CD4-positive, alpha-beta T cell treated with Interferon alpha-2 for 1 hour (primary cell): ENCODE data around the gene ELP5.
"Not testable (repeated sequence)": the region's sequence is repeated elsewhere in the genome, so short reads cannot be mapped to it uniquely, and the experiment has no call there.

Source experiments
- DNase-seq, 2 donors: peaks; one replicate each; pipeline ENCODE4 v3.0.0-alpha.2; 2020 to 2022

The ELP5 gene

DNA sequence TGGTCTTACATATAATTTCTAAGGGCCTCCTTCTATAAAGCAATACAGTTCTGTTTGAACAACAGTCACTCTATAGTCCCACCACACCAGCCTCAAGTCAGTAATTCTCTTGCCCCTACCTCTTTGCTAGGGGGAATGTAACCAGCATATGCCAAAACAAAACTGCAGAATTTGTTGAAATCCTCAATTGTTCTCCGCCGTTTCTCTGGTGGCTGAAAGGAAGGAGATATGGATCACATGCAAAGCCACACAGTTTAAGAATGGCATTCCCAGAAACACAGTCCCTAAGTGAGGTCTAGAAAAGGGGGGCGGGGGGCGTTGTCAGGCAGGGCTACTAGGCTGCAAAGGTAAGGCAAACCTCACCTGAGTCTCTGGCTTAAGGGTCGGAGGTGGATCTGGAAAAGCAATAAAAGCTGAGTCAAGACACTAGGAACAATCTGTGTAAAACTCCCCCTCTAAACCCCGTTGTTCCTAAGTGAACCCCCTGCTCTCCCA lies 14.7 kb upstream of the ELP5 start:
- DNase-seq, result no peak

DNA sequence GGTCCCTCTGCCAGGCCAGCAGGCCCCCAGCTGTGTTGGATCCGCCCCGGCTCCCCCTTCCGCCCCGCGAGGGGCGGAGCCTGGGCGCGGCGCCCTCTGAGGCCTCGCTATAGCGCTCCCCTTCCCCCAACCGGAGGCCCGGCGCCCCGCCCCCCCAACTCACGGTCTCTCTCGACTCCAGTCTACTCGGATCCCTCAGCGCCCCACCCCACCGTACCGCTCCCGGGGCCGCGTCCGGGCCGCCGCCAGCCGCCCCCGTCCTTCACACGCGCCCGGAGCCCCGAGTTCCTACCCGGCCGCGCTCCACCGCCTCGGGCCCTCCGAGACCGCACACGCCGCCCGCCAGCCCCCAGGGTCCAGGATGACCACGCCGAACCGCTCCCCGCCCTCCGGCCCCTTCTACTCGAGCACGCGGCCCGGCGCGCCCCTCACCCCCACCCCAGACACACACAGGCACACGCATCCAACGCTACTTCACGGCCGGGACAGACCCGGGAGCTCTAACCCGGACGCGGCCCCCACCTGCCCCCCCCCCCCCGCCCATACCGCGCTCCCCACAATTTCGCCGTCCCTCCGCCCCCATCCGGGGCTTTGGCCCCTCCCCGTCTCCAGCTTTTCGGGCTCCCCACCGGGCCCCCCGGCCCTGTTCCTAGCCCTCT lies 14.1 kb upstream of the ELP5 start:
- DNase-seq, result peak; percentile 83 to 88

DNA sequence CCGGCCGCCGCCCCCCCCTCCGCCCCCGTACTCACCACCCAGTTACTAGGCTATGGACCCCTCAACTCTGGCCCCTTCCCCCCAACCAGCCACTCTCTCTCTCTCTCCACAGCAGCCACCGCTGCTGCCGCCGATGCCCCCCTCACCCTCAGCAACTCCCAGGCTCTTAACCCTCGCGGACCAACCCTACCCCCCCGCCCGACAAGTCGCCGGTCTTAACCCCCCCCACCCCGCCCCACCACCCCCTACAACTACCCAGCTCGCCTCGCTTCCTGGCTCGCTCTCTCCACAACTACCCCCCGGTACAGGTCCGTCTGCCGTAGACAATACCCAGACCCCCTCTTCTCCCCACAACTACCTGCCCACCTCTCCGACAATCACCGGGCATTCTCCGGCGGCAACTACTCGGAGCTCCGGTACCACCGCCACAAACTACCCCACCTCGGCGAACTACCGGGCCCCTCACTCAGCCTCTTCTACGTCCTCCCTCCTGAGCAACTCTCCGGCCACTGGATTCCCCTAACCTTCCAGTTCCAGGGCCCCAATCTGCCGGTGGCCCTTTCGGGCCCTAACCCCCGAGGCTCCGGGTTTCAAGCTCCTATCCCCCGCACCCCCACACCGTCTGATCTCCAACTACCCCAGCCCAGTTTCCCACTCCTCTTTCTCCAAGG lies 13.5 kb upstream of the ELP5 start:
- DNase-seq, result peak; percentile 45 to 53

DNA sequence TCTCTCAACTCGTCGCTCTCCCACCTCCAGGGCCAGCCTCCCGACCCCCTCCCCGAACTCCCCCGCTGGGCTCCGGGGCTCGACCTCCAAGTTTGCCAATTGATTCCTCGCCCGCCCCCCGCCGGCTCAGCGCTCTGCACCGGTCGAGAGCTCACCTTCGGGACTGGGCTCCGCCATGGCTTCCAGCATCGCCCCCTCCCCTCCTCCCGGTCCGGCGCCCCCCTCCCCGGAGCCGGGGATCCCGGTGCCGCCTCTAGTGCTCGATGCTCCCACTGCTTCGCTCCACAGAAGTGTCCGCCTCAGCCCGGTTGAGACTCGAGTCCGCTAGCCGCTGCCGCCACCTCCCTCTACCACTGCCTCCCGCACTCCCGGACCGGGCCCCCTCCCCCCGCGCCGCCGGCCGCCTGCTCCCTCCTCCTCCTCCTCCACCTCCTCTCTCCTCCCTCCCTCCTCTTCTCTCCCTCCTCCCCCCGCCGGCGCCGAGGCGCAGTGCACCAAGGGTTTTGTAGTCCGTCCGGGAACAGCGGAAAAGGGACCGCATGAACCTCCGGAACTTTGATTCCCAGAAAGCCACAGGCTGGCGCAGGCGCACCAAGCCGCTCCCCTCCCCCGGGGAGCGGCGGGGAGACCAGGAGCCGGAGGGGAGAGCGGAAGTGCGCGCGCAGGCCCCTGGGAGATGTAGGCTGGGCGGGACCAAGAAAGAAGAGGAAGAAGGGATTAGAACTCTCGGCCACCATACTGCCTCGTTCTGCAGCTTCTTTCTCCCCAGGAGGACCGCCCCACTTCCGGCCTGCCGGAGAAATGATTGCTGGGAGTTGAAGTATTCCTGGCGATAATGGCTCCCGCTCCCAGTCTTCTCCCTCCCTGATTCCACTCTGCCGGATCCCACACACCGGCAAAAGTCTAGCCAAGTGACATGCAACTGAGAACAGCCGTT lies 12.7 kb upstream of the ELP5 start, which contains the start of gene PHF23:
Gene PHF23 (minus strand): TSS at position 367 of the 937 bp plus-strand sequence. CDS start 178 bp downstream, at position 189.
- DNase-seq, result peak; percentile 99

DNA sequence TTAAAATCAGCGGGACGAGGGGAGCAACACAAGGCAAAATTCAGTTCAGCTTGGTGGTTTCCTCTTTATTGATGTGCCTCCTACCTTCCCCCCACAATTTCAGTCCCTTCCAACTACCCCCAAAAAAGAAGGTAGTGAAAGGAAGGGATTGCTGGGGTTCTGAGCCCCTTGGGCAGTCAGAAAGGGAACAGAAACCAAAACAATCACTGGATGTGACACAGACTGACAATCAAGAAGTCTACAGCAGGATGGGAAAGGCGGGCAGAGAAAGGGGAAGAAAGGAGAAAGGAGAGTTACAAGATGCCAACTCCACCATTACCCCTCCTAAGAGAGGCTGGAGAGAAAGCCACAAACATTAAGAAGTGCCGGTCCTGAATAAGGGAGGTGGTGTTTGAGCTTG lies 11.6 kb upstream of the ELP5 start:
- no peak for DNase-seq

DNA sequence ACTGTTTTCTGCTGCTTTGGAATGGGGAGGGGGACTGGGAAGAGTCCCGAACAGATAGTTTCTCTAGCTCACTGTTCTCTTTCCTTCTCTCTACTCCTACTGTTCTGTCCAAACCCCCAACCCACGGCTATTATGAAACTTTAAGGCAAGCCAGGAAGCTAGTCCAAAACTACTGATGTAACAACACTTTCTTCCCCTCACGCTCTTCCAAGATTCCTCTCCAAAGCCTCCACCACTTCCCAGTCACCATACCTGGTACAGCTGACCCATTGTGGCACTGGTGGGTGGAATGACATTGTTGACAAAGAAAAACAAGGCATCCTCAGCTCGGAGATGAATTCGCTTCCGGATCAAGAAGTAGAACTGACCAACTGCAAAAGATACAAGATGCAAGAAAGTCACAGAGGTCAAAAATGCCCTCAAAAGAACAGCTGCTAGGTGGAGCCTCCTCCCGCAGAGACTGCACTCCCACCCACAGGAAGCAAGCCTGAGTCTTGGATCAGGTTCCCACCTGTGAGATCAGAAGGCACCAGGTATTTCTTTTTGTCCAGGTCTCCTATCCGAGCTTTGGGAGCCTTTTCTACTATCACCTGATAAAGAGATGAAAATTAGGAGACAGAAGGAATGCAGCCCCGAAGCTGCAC lies 10.8 kb upstream of the ELP5 start:
- no peak for DNase-seq

DNA sequence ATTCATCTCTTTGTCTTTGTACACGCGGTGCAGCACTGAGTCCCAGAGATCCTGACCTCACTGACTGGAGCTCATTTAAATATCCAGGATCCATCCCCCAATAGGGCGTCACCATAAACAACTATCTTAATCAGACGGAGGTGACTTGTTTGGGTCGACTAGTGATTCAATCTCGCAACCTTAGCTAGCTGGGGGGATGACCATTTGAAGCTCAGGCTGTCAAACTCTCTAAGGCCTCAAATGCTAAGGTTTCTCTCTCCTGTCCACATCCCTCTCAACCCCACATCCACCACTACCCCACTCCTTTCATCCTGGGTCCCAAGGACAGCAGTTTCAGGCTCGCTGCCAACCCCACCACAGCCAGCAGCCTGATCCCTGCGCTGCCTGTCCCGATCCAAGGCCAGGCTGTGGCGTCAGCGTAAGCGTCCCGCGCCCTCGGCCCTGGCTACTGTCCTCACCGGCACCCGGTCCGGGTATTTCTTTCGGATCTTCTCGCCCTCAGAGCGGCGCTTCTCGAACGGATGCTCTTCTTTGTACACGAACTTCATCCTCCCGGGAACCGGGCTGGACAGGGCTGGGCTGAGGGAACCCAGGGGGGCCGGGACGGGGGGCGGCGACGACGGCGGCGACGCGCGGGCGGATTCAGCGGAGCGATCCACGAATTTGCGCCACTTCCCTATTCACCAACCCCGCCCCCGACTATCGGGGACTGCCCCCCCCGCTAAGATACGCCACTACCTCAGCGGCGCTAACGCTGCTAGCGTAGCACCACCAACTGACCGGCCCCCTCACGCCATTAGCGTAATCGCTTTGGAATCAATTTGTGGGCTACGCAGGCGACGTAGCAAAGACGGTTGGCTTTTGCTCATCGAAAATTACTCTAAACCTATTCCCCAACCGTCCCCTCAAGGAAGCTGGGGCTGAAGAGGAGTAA lies 10.0 kb upstream of the ELP5 start, which contains the start of gene GABARAP:
Gene GABARAP (minus strand): TSS at position 667 of the 934 bp plus-strand sequence. CDS start 119 bp downstream, at position 548.
- DNase-seq, result peak; percentile 89 to 94

DNA sequence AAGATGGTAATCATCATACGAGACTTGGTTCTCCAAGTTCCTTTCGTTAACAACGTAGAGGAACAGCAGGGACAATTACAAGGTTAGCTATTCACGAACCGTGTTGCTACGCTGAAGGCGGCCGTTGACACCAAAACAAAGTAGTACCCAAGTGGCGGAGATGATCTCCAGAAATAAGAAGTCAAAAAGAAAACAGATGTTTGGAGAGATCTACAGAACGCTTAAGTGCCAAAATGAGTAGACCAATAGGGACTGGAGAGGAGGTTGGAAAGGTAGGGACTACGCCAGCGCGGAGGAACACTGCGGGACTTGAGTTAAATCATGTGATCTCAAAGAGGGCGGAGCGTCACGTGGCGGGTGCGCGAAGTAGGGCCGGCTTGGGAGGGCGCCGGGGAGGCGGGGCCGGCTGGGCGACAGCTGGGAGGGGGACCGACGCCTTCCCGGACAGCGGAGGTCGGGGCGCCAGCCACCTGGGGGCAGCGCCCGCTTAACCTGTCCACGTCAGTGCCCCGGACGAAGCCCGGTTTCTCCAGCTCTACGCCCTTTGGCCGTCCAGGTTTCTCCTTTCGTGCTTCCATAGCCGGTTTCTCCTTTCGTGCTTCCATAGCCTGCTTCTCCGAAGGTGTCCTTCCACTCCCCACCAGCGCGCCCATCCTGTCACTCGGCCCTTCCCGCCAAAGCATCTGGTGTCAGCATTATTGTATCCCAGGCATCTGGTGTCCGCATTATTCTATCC lies 9.1 kb upstream of the ELP5 start:
- DNase-seq, result peak; percentile 92 to 95

DNA sequence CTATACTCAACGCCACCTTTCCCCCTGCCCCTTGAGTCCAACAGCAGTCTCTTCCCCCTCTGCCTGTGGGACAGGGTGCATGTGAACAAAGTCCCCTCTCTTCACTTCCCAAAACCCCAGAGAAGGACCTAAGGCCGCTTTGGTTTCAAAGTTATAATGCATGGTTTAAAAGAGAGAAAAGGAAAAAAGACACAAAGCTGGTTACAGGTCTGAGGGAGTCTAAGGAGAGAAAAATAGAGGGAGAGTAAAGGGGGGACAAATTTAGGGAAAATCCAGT lies 8.6 kb upstream of the ELP5 start:
- DNase-seq, result no peak

DNA sequence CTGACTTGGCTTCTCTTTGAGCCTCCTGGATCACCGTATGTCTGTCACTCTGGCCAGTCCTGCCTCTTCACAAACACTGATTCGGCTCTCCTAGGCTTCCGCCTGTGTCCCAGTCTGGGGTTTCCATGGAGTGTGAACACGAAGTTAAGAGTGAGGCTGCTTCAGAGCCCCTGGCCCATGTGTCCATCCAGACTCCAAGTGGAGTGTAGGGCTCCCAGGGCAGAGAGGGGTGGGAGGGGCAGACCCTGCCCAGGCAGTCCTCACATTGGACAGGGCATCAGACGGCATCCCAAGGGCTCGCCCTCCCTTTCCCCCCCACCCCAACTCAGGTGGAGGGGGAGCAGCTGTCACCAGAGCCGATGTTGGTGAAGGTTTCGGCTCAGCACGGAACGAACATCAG lies 8.2 kb upstream of the ELP5 start:
- DNase-seq, result not testable (repeated sequence)

DNA sequence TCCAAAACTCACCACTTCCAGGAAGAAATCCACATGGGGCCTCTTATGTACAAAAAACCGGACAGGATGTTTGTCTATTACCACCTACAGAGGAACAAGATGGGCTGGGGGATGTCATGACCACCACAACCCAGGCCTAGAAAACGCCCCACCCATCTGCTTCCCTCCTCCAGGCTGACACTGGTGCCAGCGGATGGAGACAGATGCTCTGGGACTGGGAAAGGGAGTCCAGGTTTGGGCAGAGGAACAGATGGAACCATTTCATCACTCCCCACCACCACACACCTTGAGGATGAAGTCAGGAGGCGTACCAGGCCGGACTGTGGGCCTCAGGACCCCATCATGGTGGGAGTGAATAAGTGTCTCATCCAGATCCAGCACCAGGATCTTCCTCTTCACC lies 5.2 kb upstream of the ELP5 start:
- no peak for DNase-seq

DNA sequence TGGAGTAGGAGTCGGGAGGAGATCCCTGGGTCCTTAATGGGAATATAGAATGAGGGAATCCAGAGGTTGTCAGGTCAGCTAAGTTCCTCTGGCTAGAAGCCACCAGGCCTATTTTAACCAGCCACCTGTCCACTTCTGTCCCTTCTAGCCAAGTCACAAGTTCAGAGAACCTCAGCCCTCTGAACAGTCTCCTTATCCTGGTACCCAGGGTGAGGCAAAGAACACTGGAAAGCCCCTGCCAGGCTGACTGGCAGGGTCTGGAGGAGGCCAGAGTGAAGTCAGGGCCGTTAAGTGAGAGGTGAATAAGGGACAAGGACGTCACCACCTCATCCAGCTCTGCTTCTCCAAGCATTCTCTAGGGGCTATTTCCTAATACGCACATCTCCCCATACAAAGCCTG lies 3.2 kb upstream of the ELP5 start:
- no peak for DNase-seq

DNA sequence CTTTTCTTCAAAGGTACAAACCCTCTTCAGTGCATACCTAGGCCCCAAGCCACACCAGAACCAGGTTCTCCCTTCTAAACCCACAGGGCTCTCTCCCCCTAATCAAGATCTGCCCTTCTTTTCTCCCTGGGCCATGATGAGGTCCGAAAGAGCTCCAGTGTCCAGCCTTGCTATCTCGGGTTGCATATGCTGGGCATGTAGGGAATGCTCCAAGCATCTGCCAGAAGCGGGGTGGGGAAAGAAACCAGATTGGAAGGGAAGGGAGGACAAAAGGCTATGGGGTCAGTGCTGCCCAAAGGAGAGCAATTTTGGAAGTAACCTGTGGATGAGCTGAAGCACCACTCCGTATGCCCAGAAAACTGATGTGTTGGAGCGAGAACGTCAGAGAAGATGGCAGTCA lies 2.8 kb upstream of the ELP5 start:
- DNase-seq, result no peak

DNA sequence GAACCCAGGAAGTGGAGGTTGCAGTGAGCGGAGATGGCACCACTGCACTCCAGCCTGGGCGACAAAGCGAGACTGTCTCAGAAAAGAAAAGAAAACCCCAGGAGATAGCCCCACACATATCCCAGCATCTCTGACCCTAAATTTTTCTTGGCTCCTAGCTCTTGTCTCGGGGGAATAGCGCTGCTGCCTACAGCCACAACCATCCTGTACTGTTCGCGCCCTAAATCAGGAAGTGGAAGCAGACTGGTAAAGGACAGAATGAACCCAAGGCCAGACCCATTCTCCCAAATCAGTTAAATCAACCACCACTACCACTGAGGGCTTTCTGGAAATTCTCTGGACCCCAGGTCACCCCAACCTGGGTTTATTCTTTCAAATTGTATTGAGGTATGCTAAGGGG lies 2.2 kb upstream of the ELP5 start:
- no peak for DNase-seq

DNA sequence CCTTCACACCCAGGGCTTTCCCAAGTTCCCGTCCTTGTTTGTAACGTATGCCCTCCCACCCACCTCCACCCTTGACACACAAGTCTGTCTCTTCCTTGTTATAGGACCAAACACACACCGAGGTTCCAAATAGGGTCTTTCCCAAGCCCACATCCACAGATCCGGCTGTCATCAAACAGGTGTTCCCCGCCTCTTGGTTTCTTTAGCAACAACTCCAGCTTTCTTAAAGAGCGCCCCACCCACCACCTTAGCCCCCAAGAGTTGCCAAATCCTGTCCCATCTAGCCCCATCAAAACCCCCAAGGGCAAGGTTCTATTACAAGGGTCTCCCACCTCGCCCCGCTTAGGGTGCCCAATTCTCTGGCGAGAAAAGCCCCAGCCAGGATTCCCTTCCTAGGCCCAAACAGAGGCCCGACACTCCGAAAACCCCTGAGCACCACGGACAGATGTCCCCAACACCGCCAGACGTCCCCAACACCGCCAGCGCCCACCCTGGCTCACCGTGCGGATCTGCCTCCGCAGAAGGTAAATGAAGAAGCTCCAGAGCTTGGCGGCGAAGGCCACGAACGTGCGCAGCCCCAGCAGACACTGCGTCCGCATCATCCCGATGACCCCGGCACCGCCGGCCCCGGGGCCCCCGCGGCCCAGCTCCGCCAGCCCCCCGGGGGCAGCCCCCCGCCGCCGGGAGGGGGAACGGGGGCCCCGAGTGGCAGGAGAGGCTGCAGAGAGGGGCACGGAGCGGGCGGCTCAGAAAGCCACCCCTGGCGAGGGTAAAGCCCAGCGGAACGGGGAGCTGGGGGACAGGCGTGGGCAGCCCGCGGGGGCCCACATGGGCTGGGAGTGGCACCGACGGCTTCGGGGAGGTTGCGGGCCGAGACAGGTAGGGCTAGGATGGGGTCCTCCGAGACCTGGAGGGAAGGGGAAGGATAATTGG lies 1.1 kb upstream of the ELP5 start:
- DNase-seq, result peak; percentile 47 to 66

DNA sequence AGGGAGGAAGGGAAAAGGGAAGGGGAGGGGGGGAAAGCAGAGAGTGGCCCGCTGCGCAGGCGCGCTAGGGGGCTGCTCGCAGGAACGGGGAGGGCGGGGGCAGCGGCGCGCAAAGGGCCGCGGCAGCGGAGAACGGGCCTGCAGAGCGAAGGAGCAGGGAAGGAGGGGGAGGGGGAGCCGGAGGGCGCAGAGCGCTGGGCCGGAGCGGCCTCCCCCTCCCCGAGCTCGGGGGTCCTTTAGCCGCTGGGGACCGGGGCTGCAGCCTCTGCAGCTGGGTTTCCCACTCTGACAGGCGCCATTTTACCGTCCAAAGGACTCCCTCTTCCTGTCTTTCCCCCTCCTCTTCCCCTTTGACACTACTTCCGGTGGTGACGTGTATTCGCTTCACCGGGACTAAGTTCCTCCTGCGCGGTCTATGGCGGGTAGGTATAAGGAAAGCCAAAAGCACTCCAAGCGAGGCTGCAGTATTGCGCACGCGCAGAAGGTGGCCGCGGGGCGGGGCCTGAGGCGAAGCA lies 297 bp upstream of the ELP5 start, which contains the start of gene CTDNEP1:
Gene CTDNEP1 (minus strand): TSS at position 74 of the 515 bp plus-strand sequence. CDS start 438 bp downstream, outside the sequence.
- peak; percentile 99 for DNase-seq

DNA sequence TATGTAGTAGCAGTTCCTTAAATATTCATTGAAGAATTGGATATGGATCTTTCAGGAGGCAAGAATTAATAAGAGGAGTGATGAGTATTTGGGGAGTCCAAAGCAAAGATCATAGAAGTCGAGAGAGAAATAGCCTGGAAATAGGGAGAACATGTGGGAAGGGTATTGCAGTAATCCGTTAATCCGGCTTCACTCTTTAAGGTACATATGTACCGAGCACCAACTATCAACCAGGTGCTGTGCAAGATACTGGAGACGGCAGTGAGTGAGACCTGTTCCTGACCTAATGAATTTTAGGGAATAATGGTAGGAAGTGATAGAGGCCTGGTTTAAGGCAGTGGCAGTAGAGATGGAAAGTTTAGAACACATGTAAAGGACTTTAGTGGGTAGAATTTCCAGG lies 1.1 kb downstream of the ELP5 start:
- DNase-seq, result no peak

DNA sequence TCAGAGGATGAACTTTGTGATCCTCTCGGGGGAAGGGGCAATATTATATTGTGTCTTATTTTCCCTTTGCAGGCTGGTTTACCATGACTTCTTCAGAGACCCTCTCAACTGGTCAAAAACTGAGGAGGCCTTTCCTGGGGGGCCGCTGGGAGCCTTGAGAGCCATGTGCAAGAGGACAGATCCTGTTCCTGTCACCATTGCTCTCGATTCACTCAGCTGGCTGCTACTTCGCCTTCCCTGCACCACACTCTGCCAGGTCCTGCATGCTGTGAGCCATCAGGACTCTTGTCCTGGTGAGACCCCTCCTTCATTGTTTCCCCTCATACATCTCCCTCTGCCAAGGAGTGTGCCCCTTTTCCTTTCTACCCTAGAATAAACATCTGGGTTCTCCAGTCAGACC lies 2.5 kb downstream of the ELP5 start:
- no peak for DNase-seq

DNA sequence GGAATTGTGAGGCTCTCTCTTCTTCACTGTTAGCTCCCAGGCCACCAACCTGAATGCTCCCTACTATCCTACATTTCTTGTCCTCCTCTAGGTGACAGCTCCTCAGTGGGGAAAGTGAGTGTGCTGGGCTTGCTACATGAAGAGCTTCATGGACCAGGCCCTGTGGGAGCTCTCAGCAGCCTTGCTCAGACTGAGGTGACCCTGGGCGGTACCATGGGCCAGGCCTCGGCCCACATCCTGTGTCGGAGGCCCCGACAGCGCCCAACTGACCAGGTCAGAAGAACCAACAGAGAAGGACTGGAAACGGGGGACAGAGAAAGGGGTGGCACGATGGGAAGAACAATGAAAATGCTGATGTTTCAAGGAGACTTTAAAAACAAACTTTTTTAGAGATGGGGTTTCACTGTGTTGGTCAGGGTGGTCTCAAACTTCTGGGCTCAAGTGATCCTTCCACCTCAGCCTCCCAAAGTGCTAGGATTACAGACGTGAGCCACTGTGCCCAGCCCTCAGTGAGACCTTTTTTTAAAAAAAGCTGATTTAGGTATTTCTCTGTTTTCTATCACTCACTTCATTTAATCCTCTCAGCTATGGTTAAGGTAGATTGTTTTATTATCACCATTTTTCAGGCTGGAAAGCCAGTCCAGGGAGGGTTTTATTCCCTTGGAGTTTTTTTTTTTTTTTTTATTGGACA lies 4.9 kb downstream of the ELP5 start:
- no peak for DNase-seq
